Glomerular endothelial cell (primary cell): ENCODE results near the gene PRDX4. TPM values are rescaled to one million over a fixed set of nuclear protein-coding genes. Genes with fewer than 3 reads are reported as not detected.
"Not testable (repeated sequence)": the region's sequence is repeated elsewhere in the genome, so short reads cannot be mapped to it uniquely, and the experiment has no call there.

Experiments used
- DNase-seq: peaks from one replicate; pipeline ENCODE4 v3.0.0-alpha.2; 2011; ENCODE audit warnings: low read depth, low spot score; ENCODE audit errors: extremely low read depth
- total RNA-seq: library from RNA; depleted of rRNA; stranded (reverse); fragments of >200 nt; gene quantifications from 2 replicates; pipeline ENCODE4 v1.2.3, GENCODE V29; 2015

The PRDX4 gene
- total RNA-seq = 186 and 210 TPM in 2 replicates

DNA sequence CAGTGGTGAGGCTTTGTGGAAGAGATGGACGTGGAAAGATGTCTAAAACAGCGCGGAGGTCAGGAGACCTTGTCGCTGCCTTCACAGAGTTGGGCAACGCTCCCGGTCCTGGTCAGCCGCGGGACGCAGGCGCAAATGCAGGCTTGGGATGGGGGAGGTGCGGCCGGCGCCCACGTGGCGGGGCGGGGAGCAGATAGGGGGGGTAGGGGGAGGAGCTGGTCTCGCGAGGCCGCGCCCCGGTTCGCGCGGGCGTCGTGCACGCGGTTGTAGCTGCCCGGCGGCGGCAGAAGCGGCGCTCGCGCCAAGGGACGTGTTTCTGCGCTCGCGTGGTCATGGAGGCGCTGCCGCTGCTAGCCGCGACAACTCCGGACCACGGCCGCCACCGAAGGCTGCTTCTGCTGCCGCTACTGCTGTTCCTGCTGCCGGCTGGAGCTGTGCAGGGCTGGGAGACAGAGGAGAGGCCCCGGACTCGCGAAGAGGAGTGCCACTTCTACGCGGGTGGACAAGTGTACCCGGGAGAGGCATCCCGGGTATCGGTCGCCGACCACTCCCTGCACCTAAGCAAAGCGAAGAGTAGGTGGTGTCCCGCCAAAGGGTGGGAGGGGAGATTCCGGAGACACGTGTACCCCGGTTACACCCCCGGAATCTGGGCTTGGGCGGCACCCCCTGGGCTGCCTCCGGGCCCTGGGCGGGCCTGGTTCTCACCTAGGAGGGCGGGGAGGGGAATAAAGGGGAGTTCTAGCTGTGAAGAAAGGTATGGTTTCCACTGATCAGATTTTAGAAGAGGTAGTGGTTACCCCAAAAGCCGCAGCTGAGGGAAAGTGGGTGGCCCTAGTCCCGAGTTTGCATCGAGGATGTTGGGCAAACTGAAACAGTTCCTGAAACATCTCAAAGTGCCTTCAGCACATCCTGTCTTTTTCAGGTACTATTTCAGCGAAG, at the start of gene PRDX4:
PRDX4 (plus strand) TSS at position 255 of the 939 bp plus-strand sequence; CDS start at position 333, 78 bp downstream.
- peak; percentile 12 for DNase-seq

DNA sequence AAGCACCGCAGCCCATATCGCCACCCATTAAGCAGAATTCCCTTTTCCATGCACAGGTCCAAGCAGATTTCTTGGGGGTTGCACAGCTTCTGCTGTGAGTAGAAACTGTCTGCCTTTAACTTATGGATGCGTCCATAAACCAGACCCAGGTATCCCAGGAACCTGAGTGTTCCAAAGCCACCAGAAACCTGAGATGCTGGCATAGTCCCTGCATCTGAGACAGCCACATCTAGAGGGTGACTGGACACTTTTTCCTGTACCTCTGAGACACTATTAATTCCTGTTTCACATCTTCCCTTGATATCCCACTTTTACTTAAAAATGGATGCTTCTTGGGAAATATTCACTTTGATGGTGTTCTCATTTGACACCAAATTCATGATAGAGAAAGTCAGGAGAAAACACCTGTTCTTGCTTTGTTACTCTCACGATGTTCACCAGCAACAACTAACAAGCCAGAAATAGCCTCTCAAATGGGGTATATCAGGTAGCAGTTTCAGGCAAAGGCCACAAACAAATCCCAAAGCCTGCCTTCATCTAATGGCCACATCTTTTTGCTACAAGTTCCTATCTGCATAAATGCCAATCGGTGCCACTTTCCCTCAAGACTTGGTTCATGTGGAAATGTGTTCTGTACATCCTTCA, 45.5 kb upstream of the PRDX4 start:
- no peak for DNase-seq

DNA sequence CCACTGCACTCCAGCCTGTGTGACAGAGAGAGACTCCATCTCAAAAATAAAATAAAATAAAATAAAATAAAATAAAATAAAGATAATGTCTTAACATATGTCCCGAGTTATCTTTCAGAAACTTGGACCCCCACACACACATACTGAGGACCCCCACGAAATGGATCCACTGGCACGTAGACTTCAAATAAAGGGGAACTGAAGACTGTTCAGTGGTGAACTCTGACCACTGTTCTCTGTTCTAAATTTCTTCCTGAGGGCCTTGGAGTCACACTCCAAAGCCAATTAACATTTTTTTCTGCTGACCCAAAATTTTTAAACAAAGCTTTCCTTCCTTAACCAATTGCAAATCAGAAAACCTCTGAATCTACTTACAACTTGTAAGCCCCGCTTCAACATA, 43.5 kb upstream of the PRDX4 start:
- DNase-seq = no peak

DNA sequence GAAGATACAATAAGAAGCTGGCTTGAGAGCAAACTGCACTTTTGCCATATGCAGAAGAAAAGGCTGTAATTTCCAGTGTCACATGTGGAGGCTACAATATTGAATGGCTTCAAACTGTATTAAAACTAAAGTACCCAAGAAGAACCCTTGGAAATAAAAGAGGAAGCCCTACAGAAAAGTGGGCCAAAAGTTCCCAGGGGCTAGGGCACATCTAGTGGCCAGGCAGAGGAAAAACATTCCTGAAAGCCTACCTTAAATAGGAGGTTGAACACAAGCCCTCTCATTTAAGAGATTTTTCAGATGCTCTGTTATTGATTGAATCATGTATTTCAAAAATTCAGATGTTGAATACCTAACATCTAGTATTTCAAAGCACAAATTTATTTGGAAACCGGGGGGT, 40.6 kb upstream of the PRDX4 start:
- no peak for DNase-seq

DNA sequence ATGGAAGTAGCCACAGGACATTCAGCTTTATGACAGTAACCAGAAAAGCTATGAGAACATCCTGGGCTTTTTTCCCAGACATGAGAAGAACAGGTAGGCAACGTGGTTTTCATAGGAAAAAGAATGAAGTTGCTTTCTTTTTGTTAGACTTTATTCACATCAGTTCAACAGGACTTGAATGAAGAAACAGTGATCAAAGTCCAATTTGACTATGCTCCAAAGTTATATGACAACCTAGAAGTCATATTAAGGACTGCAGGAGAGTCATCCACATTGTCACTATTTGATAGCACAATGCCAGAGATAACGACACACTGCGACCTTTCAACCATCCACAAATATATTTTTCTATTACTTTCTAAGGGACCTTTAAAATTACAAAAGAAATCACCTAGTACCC, 39.2 kb upstream of the PRDX4 start:
- no peak for DNase-seq

DNA sequence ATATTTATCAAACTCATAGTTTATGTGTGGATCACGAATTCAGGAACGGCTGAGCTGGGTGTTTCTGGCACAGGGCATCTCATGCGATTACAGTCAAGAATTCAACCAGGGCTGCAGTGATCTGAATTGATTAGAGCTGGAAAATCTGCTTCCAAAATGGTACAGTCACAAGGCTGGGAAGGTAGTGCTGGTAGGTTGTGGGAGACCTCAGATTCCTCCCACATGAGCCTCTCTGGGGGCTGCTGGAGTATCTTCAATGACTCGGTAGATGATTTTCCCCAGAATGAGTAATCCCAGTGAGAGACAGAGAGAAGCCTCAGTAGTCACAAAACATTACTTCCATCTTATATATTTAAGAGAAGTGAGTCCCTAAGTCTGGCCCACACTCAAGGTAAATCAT, 36.2 kb upstream of the PRDX4 start:
- no peak for DNase-seq

DNA sequence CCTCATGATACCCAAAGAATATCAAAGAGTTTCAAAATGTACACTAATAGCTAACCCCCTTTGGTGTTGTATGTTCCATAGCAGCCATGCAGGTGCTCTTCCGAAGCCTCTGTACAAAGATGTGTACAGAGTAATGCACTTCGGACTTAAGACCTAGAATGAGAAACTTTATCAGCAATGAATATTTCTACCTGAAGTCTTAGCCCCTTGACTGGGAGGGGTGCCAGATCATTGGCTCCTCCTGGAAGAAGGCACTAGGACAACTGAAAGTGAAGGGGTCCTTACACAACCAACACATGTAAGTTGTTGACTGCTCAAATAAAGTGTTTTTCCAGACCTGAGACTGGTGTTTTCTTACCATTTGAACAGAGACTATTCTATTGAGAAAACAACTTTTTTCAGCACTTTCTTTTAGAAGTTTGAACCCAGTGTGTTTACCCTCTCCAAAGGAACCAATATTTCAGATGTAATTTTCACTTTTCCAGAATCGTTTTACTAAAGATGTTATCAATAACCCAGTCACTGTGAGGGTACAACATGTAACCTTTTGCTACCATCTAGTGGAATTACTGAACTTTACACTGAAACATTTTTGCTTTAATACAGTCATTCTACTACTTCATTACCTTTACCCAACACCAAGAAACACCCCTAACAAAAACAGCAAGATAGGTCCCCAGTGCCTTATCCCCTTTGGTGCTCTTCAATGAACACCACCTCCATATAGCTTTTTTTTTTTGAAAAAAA, 33.3 kb upstream of the PRDX4 start:
- no peak for DNase-seq

DNA sequence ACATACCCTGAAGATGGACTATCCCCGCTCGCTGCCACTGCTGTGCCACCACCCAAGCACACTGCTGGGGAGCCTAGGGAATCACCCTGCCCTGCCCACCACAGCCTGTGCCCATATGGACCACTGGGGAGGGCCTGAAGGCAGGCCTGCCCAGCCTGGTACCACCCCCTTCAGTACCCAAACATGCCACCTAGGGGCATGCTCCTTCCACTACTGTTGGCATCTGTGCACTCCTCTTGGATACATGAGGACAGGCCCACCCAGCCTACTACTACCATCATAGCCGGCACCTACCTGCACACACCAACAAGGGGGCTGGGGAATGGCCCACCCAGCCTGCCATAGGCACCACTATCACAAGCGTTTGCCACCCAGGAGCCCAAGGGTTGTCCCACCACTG, 30.1 kb upstream of the PRDX4 start:
- no peak for DNase-seq

DNA sequence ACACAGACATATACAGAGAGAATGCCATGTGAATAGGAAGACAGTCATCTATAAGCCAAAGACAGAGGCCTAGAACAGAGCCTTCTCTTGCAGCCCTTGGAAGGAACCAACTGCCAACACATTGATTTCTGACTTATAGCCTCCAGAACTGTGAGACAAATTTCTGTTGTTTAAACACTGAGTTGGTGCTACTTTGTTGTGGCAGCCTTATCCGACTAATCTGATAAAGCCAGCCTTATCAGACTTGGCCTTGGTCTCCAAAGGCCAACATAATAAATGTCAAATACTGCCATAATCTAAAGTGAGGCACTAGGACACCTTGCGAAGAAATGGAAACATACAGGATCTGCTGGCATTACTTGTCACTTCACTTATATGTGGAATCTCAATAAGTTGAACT, 24.3 kb upstream of the PRDX4 start:
- DNase-seq = no peak

DNA sequence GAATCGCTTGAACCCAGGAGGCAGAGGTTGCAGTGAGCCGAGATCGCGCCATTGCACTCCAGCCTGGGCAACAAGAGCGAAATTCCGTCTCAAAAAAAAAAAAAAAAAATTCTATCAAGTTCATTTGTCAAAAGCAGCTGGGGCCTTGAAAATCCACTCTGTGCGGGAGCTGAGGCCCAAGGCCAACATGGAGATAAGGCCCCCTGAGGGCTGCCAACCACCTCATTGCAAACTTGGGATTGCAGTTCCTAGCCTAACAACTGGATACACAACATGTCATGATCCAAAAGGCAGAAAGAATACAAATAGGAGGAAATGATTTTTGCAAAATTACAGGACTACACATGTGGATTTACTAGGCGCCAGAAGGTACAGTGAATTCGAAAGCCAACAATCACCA, 22.5 kb upstream of the PRDX4 start:
- no peak for DNase-seq

DNA sequence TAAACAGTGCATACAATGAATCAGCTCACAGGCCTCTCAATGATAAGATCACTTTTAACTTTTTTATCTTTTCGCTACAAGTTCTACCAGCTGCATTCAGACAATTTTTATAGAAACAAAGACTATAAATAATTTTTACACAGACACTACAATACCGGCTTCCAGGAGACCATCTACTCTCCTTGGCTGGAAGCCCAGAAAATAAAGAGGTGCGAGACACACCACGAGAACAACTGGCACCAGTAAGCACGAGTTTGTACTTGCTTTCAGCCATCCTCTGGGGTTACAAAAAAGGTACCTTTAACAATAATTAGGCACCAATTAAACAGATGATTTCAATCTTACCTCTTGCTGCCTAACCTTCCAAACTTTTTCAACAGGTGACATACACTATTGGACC, 11.2 kb upstream of the PRDX4 start:
- DNase-seq = no peak

DNA sequence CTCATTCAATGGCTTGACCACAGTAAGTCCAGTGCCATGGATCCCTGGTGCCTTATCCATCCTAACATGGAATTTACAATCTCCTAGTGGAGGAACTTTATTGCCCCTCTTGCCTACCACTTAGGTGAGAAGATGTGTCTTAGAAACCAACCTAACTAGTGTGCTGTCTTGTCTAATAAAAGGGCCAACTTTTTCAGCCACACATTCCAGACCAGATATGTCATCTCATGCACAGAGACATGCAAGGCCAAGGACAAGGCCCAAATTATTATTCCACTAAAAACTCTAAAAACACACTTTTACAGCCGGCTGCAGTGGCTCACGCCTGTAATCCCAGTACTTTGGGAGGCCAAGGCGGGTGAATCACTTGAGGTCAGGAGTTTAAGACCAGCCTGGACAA, 10.6 kb upstream of the PRDX4 start:
- DNase-seq = no peak

DNA sequence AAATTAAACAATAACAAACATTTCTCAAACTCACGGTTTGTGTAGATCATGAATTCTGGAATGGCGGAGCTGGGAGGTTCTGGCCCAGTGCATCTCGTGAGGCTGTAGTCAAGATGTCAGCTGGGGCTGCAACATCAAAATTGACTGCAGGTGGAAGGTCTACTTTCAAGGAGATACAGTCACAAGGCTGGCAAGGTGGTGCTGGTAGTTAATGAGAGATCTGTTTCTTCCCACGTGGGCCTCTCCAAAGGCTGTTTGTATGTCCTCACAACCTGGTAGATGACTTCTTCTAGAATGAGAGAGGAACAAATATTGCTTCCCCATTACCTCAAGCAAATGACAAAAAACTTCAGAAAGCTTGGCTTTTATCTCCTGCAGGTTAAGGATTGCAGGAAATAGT, 8.0 kb upstream of the PRDX4 start:
- no peak for DNase-seq

DNA sequence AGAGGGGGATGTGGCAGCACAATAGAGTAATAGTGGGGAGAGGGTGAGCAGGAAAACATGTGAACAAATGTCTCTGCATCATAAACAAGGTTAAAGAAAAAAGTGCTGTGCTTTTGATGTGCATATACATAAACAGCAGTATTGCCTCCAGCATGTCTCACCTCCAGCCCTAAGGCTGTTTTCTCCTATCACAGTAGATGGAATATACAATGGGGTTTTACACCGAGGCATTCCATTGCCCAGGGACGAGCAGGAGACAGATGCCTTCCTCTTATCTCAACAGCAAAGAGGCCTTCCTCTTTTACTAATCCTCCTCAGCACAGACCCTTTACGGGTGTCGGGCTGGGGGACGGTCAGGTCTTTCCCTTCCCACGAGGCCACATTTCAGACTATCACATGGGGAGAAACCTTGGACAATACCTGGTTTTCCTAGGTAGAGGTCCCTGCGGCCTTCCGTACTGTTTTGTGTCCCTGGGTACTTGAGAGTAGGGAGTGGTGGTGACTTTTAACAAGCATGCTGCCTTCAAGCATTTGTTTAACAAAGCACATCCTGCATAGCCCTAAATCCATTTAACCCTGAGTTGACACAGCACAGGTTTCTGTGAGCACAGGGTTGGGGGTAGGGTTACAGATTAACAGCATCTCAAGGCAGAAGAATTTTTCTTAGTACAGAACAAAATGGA, 7.1 kb upstream of the PRDX4 start:
- DNase-seq = not testable (repeated sequence)

DNA sequence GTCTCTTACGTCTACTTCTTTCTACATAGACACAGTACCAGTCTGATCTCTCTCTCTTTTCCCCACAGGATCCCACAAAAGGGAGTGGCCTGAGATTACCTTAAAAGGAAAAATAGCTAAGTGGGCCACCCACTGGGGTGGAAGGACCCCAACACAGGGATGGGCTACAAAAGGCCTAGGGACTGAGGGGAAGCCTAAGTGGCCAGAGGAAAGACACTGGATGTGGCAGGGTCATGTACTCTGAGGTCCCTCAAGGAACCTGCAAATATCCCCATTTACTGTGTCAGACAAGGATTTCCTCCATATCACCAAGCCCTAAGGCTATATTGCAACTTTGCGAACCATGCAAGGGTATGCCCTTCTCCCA, 6.5 kb upstream of the PRDX4 start:
- DNase-seq = no peak

DNA sequence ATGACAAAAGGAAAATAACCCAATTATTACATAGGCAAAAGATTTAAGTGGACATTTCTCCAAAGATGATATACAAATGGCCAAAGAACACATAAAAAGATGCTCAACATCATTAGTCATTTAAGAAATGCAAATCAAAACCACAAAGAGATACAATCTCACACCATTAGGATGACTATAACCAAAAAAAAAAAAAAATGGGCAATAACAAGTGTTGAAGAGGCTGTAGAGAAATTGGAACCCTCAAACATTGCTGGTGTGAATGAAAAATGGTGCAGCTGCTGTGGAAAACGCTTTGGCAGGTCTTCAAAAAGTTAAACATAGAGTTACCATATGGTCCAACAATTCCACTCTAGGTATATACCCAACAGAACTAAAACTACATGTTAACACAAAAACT, 5.6 kb upstream of the PRDX4 start:
- DNase-seq = no peak

DNA sequence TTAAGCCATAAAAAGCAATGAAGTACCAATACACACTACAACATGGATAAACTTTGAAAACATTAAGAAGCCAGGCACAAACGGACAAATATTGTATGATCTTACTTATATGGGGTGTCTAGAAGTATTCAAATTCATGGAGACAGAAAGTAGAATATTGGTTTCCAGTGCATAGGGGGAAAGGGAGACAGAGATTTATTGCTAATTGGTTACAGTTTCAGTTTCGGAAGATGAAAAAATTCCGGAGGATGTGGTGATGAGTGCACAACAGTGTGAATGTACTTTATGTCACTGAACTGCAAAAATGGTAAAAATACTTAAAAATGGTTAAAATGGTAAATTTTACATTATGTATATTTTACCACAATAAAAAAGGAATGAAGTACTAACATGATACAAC, 5.1 kb upstream of the PRDX4 start:
- no peak for DNase-seq

DNA sequence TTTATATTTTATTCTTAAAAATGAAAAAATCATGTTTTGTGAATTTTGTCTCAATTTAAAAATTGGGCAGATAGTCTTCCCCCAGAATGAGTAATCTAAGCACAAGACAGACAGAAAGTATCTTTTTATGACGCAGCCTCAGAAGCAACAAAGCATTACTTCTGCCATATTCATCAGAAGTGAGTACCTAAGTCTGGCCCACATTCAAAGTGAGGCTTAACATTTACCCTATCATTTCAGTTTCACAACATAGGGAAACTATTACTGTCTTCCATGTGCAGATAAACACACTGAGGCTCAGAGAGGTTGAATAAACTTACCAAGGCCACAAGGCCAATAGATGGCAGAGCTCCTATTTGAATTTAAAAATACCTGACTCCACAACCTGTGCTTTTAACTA, 4.4 kb upstream of the PRDX4 start:
- no peak for DNase-seq

DNA sequence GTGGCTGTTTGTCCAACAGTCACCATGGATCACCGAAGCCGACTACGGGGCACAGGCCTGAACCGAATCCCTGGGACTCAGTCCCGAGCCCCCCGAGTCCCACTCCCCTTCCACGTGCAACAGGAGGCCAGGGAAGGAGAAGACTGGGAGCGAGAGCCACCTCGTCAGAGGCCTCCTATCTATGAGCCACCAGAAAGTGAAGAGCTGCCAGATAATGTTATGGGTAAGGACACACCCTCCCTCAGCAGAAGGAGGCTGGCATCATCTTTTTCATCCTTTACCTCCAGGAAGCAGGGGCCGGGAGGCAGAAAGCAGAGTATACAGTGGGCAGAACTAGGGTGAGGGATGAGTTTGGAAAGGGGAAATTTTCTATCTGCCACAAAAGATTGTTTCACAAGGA, 2.8 kb upstream of the PRDX4 start:
- no peak for DNase-seq

DNA sequence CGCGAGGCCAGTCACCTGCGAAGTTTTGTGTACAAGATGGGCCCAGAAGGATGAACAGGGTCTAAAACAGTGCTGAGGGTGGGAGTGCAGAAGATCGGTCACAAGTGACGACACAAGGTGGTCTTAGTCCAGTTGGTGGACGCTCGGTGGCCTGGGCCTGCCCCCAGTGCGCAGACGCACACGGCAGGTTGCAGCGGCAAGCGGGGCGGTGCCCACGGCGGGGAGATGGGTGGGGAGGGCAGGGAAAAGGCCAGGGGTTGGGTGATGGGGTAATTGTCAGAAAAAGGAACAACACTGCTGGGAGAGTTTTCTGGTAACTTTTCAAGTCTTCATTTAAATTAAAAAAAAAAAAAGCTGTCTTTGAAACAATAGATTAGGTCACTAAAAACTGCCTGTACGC, 1.0 kb upstream of the PRDX4 start:
- no peak for DNase-seq

DNA sequence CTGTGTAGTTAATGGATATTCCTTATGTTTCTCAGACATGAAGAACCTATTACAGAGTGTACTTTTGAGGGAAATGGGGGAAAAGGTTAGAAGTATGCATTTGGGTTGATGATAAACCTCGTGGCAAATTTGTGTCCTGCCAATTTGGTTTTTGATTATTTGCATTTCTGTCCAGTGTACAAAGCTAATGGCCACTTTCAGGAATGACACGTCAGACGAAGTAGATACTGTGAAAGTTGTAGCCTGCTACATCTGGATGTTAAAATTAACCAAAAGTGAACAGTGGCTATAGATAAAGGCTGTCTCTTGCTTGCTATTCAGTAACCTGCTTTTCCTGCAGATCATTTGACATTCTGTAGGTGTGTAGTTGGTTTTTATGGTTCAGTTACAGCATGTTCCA, 1.0 kb downstream of the PRDX4 start:
- DNase-seq = no peak
